IMR-90 (cell line): Measurements from ENCODE around the gene RPS6KL1. TPM values are rescaled to one million over a fixed set of nuclear protein-coding genes. Genes with fewer than 3 reads are reported as not detected.

Source experiments
- ATAC-seq: fragments of 200-7000 bp; cut with Tn5 transposase; 2 replicates; pipeline ENCODE4 v1.9.1; 2020; ENCODE audit warnings: low read depth, mild to moderate bottlenecking, moderate library complexity
- BruUV-seq: library from RNA; stranded (reverse); fragments of 400-500 nt; replicated peaks from 2 replicates; lab custom pipeline; 2021; lab: Mats Ljungman, UMichigan
- CTCF ChIA-PET: fragments of 300-600 bp; formaldehyde crosslinking; extraction: SDS; loops from one replicate; lab custom pipeline; 2021; ENCODE audit warnings: antibody characterized with exemption; lab: Yijun Ruan, JAX
- POLR2A ChIA-PET: fragments of 300-600 bp; sonication (Branson Sonifier 250); formaldehyde crosslinking; loops from one replicate; lab custom pipeline; 2022; ENCODE audit warnings: antibody characterized with exemption; ENCODE audit not compliant: unreplicated experiment; lab: Charles Lee
- DNase-seq: peaks from one replicate; pipeline ENCODE4 v3.0.0; 2013
- H2AFZ ChIP-seq: replicated peaks from 2 replicates; pipeline ENCODE3; 2013; ENCODE audit warnings: low read length, mild to moderate bottlenecking; ENCODE audit not compliant: poor library complexity
- H2AK5ac ChIP-seq: 2 replicates; pipeline ENCODE4 v1.6.1; 2013; ENCODE audit warnings: low read depth, low read length, inconsistent platforms
- H2AK9ac ChIP-seq: replicated peaks from 2 replicates; pipeline ENCODE3; 2013; ENCODE audit warnings: mild to moderate bottlenecking, low read depth, low read length, moderate library complexity; ENCODE audit not compliant: poor library complexity
- H2BK120ac ChIP-seq: 2 replicates; pipeline ENCODE4 v1.6.1; 2013; ENCODE audit warnings: low read depth, low read length, inconsistent platforms
- H2BK15ac ChIP-seq: 3 replicates; pipeline ENCODE4 v1.6.1; 2013; ENCODE audit warnings: low read depth, low read length, inconsistent platforms
- H2BK20ac ChIP-seq: 2 replicates; pipeline ENCODE4 v1.6.1; 2013; ENCODE audit warnings: low read depth, mild to moderate bottlenecking, inconsistent platforms, low read length, moderate library complexity
- H2BK5ac ChIP-seq: 2 replicates; pipeline ENCODE4 v1.6.1; 2013; ENCODE audit warnings: mild to moderate bottlenecking, low read depth, low read length, inconsistent platforms; ENCODE audit not compliant: poor library complexity, severe bottlenecking
- H3K14ac ChIP-seq: replicated peaks from 2 replicates; pipeline ENCODE4 v1.6.1; 2013; ENCODE audit warnings: low read depth, low read length, inconsistent platforms
- H3K18ac ChIP-seq: 2 replicates; pipeline ENCODE4 v1.6.1; 2013; ENCODE audit warnings: low read depth, low read length, control low read depth
- H3K23ac ChIP-seq: 2 replicates; pipeline ENCODE4 v1.6.1; 2013; ENCODE audit warnings: low read depth, low read length, inconsistent platforms
- H3K27ac ChIP-seq: 2 replicates; pipeline ENCODE4 v1.5.1; 2013; ENCODE audit warnings: mild to moderate bottlenecking, control low read depth, low read length; ENCODE audit not compliant: insufficient read depth
- H3K27me3 ChIP-seq: 2 replicates; pipeline ENCODE4 v1.6.1; 2013; ENCODE audit warnings: low read length; ENCODE audit not compliant: control insufficient read depth, insufficient read depth
- H3K36me3 ChIP-seq: 2 replicates; pipeline ENCODE4 v1.6.1; 2013; ENCODE audit warnings: low read length, mixed read lengths; ENCODE audit not compliant: control insufficient read depth, insufficient read depth
- H3K4ac ChIP-seq: 2 replicates; pipeline ENCODE4 v1.6.1; 2013; ENCODE audit warnings: low read depth, low read length, inconsistent platforms
- H3K4me1 ChIP-seq: 2 replicates; pipeline ENCODE4 v1.6.1; 2013; ENCODE audit warnings: low read length, mixed read lengths; ENCODE audit not compliant: control insufficient read depth, insufficient read depth
- H3K4me2 ChIP-seq: 2 replicates; pipeline ENCODE4 v1.6.1; 2013; ENCODE audit warnings: low read depth, mild to moderate bottlenecking, control low read depth, low read length, moderate library complexity
- H3K4me3 ChIP-seq: 2 replicates; pipeline ENCODE4 v1.5.1; 2013; ENCODE audit warnings: low read depth, mild to moderate bottlenecking, control low read depth, low read length, moderate library complexity; ENCODE audit not compliant: insufficient read depth
- H3K56ac ChIP-seq: 2 replicates; pipeline ENCODE4 v1.6.1; 2013; ENCODE audit warnings: low read length, inconsistent platforms; ENCODE audit not compliant: insufficient read depth; ENCODE audit errors: extremely low read depth
- H3K79me1 ChIP-seq, 2 experiments: 2 replicates each; pipeline ENCODE4 v1.6.1; 2013; ENCODE audit warnings: low read length in 2 of 2, inconsistent platforms in 1 of 2, low read depth in 1 of 2
- H3K9ac ChIP-seq: 2 replicates; pipeline ENCODE4 v1.6.1; 2013; ENCODE audit warnings: low read depth, low read length, control low read depth
- H3K9me1 ChIP-seq: 2 replicates; pipeline ENCODE4 v1.6.1; 2013; ENCODE audit warnings: low read length, inconsistent platforms; ENCODE audit not compliant: insufficient read depth
- H3K9me3 ChIP-seq: 2 replicates; pipeline ENCODE4 v1.6.1; 2013; ENCODE audit warnings: low read length; ENCODE audit not compliant: control insufficient read depth, insufficient read depth
- H4K20me1 ChIP-seq: 2 replicates; pipeline ENCODE4 v1.6.1; 2013; ENCODE audit warnings: low read length, inconsistent platforms; ENCODE audit not compliant: insufficient read depth
- H4K5ac ChIP-seq: 2 replicates; pipeline ENCODE4 v1.6.1; 2013; ENCODE audit warnings: mild to moderate bottlenecking, low read depth, low read length, control low read depth
- H4K8ac ChIP-seq, 2 experiments: 2 replicates each; pipeline ENCODE4 v1.6.1; 2013; ENCODE audit warnings: low read depth in 2 of 2, low read length in 2 of 2, control low read depth in 1 of 2, inconsistent platforms in 1 of 2
- H4K91ac ChIP-seq: 2 replicates; pipeline ENCODE4 v1.6.1; 2013; ENCODE audit warnings: low read depth, low read length, inconsistent platforms; ENCODE audit not compliant: insufficient read depth
- BHLHE40 ChIP-seq: fragments of 150-350 bp; IDR thresholded peaks from 2 replicates; pipeline ENCODE4 v1.6.1; 2016; ENCODE audit warnings: mild to moderate bottlenecking, low read depth, low read length
- CTCF ChIP-seq: conservative IDR thresholded peaks from 2 replicates; pipeline ENCODE4 v1.5.1; 2012; ENCODE audit warnings: mild to moderate bottlenecking, low read depth, low read length, improper control_type of control experiment
- FOS ChIP-seq: fragments of 150-350 bp; IDR thresholded peaks from 2 replicates; pipeline ENCODE4 v1.6.1; 2016; ENCODE audit warnings: low read depth, low read length
- MAFK ChIP-seq: IDR thresholded peaks from 2 replicates; pipeline ENCODE4 v1.6.1; 2012; ENCODE audit warnings: low read depth, low read length, improper control_type of control experiment
- MAZ ChIP-seq: IDR thresholded peaks from 2 replicates; pipeline ENCODE4 v1.6.1; 2012; ENCODE audit warnings: low read depth, mild to moderate bottlenecking, low read length, improper control_type of control experiment, moderate library complexity, borderline replicate concordance
- MXI1 ChIP-seq: IDR thresholded peaks from 2 replicates; pipeline ENCODE4 v1.6.1; 2012; ENCODE audit warnings: low read depth, mild to moderate bottlenecking, low read length, moderate library complexity, borderline replicate concordance
- NFE2L2 ChIP-seq: fragments of 150-350 bp; IDR thresholded peaks from 2 replicates; pipeline ENCODE4 v1.6.1; 2016; ENCODE audit warnings: low read depth, mild to moderate bottlenecking, low read length
- POLR2A ChIP-seq: IDR thresholded peaks from 2 replicates; pipeline ENCODE4 v1.6.1; 2012; ENCODE audit warnings: mild to moderate bottlenecking, low read depth, low read length
- RAD21 ChIP-seq: IDR thresholded peaks from 2 replicates; pipeline ENCODE4 v1.6.1; 2012; ENCODE audit warnings: low read length, improper control_type of control experiment
- RCOR1 ChIP-seq: IDR thresholded peaks from 2 replicates; pipeline ENCODE4 v1.6.1; 2012; ENCODE audit warnings: mild to moderate bottlenecking, low read length, improper control_type of control experiment; ENCODE audit not compliant: insufficient replicate concordance
- RFX5 ChIP-seq: IDR thresholded peaks from 2 replicates; pipeline ENCODE4 v1.8.0; 2012; ENCODE audit warnings: low read depth, mild to moderate bottlenecking, low read length, moderate library complexity
- WGBS, 2 experiments: methylation state at CpG; one replicate each; pipeline versions ENCODE4 v1.1.5 to v1.1.7; 2013; ENCODE audit warnings: missing lambda C conversion rate in 2 of 2; ENCODE audit not compliant: insufficient read length in 1 of 2; ENCODE audit errors: extremely low coverage in 2 of 2; 5-methylcytosine and 5-hydroxymethylcytosine counted together
- dilution Hi-C: fragments of 300-500 bp; cut with HindIII; formaldehyde crosslinking; loops from one replicate; pipeline ENCODE4 v1.14.3; 2018; ENCODE audit warnings: low sequenced_read_pairs; ENCODE audit not compliant: unreplicated experiment
- in situ Hi-C: fragments of 300-500 bp; cut with MboI; formaldehyde crosslinking; loops from 3 replicates; pipeline ENCODE4 v1.14.3; 2019; ENCODE audit warnings: low sequenced_read_pairs, inconsistent platforms, mixed read lengths
- intact Hi-C: fragments of 100-400 bp; cut with micrococcal nuclease; formaldehyde crosslinking; loops from 2 replicates; pipeline ENCODE4 v1.10.0; 2022
- polyA plus RNA-seq, 3 experiments: library from polyadenylated mRNA; depleted of rRNA; stranded (reverse); fragments of >200 nt; gene quantifications; 2 replicates each; pipeline ENCODE4 v1.2.3, GENCODE V29; 2012; ENCODE audit warnings: low replicate concordance in 1 of 3
- total RNA-seq: library from RNA; depleted of rRNA; stranded (reverse); fragments of >200 nt; gene quantifications from 2 replicates; pipeline ENCODE4 v1.2.3, GENCODE V29; 2012
- TF ChIP-seq, protein P1 (sequence below): fragments of 150-350 bp; IDR thresholded peaks from 2 replicates; pipeline ENCODE4 v1.6.1; 2017; ENCODE audit warnings: mild to moderate bottlenecking, antibody characterized with exemption, low read length, low read depth
- TF ChIP-seq, protein P2 (sequence below): fragments of 150-350 bp; IDR thresholded peaks from 2 replicates; pipeline ENCODE4 v1.6.1; 2016; ENCODE audit warnings: low read depth, mild to moderate bottlenecking, low read length, moderate library complexity, borderline replicate concordance

Gene RPS6KL1
- total and polyA plus RNA-seq, 2 of the 4 experiments (the other 2 are of a cell fraction) = 0.72 to 1.7 TPM

DNA sequence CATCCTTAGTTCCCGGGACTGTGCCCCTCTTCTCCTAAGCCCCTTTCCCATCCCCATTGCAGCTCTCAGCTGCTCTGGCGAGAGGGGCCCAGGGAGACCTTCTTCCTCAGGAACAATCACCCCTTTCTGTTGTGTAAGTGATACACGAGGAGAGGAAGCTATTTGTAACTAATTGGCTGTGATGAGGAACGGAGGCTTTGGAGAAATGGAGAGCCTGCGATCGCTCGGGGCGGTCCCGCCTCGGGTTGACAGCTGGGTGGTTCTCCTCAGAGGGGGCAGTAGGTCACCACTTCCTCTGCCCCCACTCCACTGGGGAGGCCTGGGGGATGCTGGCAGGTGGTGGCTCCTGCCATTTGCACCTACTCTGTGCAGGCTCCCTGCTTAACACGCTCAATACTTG is 39.0 kb upstream of the RPS6KL1 start:
- Histone ChIP-seq H3K56ac (no peak overlapping the region), H2AK9ac (no peak overlapping the region), H3K9me3 (no peaks in the 10 kb centered on the region), H3K4me2 (no peak overlapping the region), H3K14ac (no peak overlapping the region), H2BK5ac (no peak overlapping the region), H3K4ac (no peak overlapping the region), H3K4me1 (no peaks in the 10 kb centered on the region), H4K91ac (no peak overlapping the region), H2BK120ac (no peak overlapping the region), H2BK20ac (no peak overlapping the region), H3K27ac (no peak overlapping the region), H3K4me3 (no peak overlapping the region), H2BK15ac (no peak overlapping the region), H3K27me3 (peaks cover 21% of the 10 kb centered on the region), H4K20me1 (no peaks in the 10 kb centered on the region), H3K23ac (no peak overlapping the region), H3K9me1 (peaks cover 3% of the 10 kb centered on the region; the same call in 1 of the 2 replicates), H3K9ac (no peak overlapping the region), H3K18ac (no peak overlapping the region), H2AFZ (no peak overlapping the region), H2AK5ac (no peak overlapping the region), H4K8ac (no peak overlapping the region), H3K36me3 (no peaks in the 10 kb centered on the region), H4K5ac (no peak overlapping the region), H3K79me1 (no peaks in the 10 kb centered on the region)
- no CpG with 5 or more reads among the region's 11 CpGs for WGBS, 2 experiments
- DNase-seq = no peak
- intact Hi-C loops (no loop called here), dilution Hi-C loops (no loop called here), in situ Hi-C loops (no loop called here)
- TF ChIP-seq, protein P1, sequence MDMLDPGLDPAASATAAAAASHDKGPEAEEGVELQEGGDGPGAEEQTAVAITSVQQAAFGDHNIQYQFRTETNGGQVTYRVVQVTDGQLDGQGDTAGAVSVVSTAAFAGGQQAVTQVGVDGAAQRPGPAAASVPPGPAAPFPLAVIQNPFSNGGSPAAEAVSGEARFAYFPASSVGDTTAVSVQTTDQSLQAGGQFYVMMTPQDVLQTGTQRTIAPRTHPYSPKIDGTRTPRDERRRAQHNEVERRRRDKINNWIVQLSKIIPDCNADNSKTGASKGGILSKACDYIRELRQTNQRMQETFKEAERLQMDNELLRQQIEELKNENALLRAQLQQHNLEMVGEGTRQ = no peak
- TF ChIP-seq CTCF (no peak), RCOR1 (no peak), MXI1 (no peak), POLR2A (no peak), BHLHE40 (no peak), MAFK (no peak), NFE2L2 (no peak), RFX5 (no peak), RAD21 (no peak), FOS (no peak), MAZ (no peak)
- TF ChIP-seq, protein P2, sequence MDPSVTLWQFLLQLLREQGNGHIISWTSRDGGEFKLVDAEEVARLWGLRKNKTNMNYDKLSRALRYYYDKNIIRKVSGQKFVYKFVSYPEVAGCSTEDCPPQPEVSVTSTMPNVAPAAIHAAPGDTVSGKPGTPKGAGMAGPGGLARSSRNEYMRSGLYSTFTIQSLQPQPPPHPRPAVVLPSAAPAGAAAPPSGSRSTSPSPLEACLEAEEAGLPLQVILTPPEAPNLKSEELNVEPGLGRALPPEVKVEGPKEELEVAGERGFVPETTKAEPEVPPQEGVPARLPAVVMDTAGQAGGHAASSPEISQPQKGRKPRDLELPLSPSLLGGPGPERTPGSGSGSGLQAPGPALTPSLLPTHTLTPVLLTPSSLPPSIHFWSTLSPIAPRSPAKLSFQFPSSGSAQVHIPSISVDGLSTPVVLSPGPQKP = no peak
- ChIA-PET CTCF (no interaction called here), POLR2A (no interaction called here)
- no peak for ATAC-seq
- no TSS peak for BruUV-seq
